ENCODE measurements around the gene OR56A4. TPM values are rescaled to one million over a fixed set of nuclear protein-coding genes. Genes with fewer than 3 reads are reported as not detected.
"Not testable (repeated sequence)": the region's sequence is repeated elsewhere in the genome, so short reads cannot be mapped to it uniquely, and the experiment has no call there.

The OR56A4 gene
- total RNA-seq, 1 donor from 2014 or later: not detected

DNA sequence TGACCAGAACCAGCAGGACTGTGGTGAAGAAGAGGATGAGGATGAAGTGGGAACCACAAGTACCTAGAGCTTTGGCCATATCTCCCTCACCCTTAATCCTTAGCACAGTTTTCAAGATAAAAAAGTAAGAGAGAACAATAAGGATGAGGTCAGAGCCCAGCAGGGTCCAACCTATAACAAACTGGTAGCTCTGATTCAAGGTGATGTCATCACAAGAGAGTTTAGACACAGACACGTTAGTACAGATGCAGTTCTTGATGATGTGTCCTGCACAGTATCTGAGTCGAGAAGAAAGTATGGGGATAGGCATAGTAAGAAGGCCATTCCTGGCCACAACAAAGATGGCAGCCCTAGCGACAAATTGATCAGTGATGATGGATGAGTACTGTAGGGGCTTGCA is 39.0 kb downstream of the OR56A4 start:
- Histone ChIP-seq H3K4me3 (no peak overlapping the region), H3K27ac (replicated peaks) (no peak overlapping the region), H3K4me1 (no peaks in the 10 kb centered on the region), H3K27me3 (ENCODE audit: low read depth) (peaks cover 7% of the 10 kb centered on the region), H3K9me3 (replicated peaks) (peaks cover 20% of the 10 kb centered on the region), H3K36me3 (no peaks in the 10 kb centered on the region)
- TF ChIP-seq, protein P1, sequence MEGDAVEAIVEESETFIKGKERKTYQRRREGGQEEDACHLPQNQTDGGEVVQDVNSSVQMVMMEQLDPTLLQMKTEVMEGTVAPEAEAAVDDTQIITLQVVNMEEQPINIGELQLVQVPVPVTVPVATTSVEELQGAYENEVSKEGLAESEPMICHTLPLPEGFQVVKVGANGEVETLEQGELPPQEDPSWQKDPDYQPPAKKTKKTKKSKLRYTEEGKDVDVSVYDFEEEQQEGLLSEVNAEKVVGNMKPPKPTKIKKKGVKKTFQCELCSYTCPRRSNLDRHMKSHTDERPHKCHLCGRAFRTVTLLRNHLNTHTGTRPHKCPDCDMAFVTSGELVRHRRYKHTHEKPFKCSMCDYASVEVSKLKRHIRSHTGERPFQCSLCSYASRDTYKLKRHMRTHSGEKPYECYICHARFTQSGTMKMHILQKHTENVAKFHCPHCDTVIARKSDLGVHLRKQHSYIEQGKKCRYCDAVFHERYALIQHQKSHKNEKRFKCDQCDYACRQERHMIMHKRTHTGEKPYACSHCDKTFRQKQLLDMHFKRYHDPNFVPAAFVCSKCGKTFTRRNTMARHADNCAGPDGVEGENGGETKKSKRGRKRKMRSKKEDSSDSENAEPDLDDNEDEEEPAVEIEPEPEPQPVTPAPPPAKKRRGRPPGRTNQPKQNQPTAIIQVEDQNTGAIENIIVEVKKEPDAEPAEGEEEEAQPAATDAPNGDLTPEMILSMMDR (IDR thresholded peaks at IDR 0.05; ENCODE audit: borderline replicate concordance): no peak
- DNase-seq: no peak
- intact Hi-C loops (cut with micrococcal nuclease): no loop called here

DNA sequence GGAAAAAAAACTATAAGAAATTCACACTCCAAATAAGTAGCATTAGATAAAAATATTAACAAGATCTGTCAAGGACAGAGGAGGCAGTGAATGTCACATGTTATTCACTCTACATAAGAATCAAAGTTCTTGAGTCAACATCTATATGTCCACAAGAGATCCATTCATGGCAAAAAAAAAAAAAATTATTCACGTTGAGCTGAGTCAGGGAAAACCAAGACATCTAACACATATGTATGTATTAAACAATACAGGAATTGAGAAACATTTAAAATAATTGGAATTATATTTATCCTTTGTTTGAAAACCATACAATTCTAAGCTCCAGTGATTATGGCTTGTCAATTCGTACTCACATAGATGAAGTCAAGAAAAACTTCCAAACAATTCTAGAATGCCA is 39.8 kb downstream of the OR56A4 start:
- no peak for DNase-seq

DNA sequence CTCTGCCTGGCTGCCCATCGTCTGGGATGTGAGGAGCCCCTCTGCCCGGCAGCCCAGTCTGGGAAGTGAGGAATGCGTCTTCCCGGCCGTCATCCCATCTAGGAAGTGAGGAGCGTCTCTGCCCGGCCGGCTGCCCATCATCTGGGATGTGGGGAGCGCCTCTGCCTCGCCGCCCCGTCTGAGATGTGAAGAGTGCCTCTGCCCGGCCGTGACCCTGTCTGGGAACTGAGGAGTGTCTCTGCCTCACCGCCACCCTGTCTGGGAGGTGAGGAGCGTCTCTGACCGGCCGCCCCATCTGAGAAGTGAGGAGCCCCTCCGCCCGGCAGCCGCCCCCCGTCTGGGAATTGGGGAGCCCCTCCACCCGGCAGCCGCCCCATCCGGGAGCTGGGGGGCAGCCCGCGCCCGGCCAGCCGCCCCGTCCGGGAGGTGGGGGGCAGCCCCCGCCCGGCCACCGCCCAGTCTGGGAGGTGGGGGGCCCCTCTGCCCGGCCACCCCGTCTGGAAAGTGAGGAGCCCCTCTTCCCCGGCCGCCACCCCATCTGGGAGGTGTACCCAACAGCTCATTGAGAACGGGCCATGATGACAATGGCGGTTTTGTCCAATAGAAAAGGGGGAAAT is 45.9 kb downstream of the OR56A4 start:
- intact Hi-C loops (cut with micrococcal nuclease); H3K36me3 ChIP-seq; H3K27ac ChIP-seq (replicated peaks); H3K4me1 ChIP-seq; H3K4me3 ChIP-seq; DNase-seq; H3K27me3 ChIP-seq (ENCODE audit: low read depth): not testable (repeated sequence)
- peaks cover 52% of the 10 kb centered on the region for H3K9me3 ChIP-seq (replicated peaks)

More for the DNA sequence above, 39.8 kb downstream of the OR56A4 start:
- Histone ChIP-seq H3K36me3 (no peaks in the 10 kb centered on the region), H3K9me3 (replicated peaks) (peaks cover 24% of the 10 kb centered on the region), H3K4me1 (no peaks in the 10 kb centered on the region), H3K27ac (replicated peaks) (no peak overlapping the region), H3K4me3 (no peak overlapping the region), H3K27me3 (ENCODE audit: low read depth) (peaks cover 7% of the 10 kb centered on the region)
- intact Hi-C loops (cut with micrococcal nuclease): no loop called here
- TF ChIP-seq, protein P1 (IDR thresholded peaks at IDR 0.05; ENCODE audit: borderline replicate concordance): no peak

DNA sequence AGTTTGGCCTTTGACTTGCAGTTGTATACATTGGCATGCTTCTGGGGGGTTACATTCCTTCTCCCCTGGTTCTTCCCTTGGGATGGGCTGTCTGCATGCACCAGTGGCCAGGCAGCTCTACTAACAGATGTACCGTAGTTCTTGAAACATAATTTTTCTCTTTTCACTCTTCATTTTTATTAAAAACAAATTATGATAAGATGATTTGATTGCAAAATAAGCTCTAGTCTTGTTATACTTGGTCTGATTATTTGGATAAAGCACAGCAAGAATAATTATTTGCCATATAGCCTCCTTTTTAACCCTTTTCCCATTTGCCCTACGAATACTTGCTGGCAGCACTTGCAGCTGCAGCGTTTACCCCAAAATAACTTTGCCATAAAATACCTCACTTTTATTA is 51.2 kb downstream of the OR56A4 start:
- Histone ChIP-seq H3K36me3 (no peaks in the 10 kb centered on the region), H3K9me3 (replicated peaks) (peaks cover 20% of the 10 kb centered on the region), H3K4me3 (no peak overlapping the region), H3K4me1 (no peaks in the 10 kb centered on the region), H3K27ac (replicated peaks) (no peak overlapping the region), H3K27me3 (ENCODE audit: low read depth) (no peaks in the 10 kb centered on the region)
- DNase-seq: no peak
- intact Hi-C loops (cut with micrococcal nuclease): no loop called here
- TF ChIP-seq, protein P1 (IDR thresholded peaks at IDR 0.05; ENCODE audit: borderline replicate concordance): no peak

Other genes with a start within 250 kb of the OR56A4 start
- not detected for gene OR52N5, start 223.6 kb downstream of the OR56A4 start, total RNA-seq
- not detected for gene OR52N1, start 215.7 kb downstream of the OR56A4 start, total RNA-seq
- not detected for gene OR52N2, start 198.0 kb downstream of the OR56A4 start, total RNA-seq
- gene OR52E6, start 165.0 kb downstream of the OR56A4 start, total RNA-seq: not detected
- gene OR52E8, start 149.3 kb downstream of the OR56A4 start, total RNA-seq: not detected
- gene OR52E4, start 126.3 kb downstream of the OR56A4 start, total RNA-seq: not detected
- gene OR52E5, start 113.7 kb downstream of the OR56A4 start, total RNA-seq: not detected
- gene OR56A3, start 64.7 kb downstream of the OR56A4 start, total RNA-seq: not detected
- not detected for gene OR56A5, start 38.5 kb downstream of the OR56A4 start, total RNA-seq
- gene OR52L1, start 20.0 kb downstream of the OR56A4 start, total RNA-seq: not detected
- gene OR56A1, start 23.8 kb upstream of the OR56A4 start, total RNA-seq: not detected
- gene OR56B4, start 100.7 kb upstream of the OR56A4 start, total RNA-seq: not detected
- not detected for gene OR52B2, start 163.4 kb upstream of the OR56A4 start, total RNA-seq
- not detected for gene OR52W1, start 192.3 kb upstream of the OR56A4 start, total RNA-seq
- gene C11orf42, start 198.6 kb upstream of the OR56A4 start, total RNA-seq: not detected
- 12.2 TPM for gene FHIP1B, start 227.7 kb upstream of the OR56A4 start, total RNA-seq
- not detected for gene CNGA4, start 232.1 kb upstream of the OR56A4 start, total RNA-seq